GM18507 (cell line): ENCODE data around the gene CHID1.

ENCODE experiments used
- DNase-seq: peaks from one replicate; pipeline ENCODE4 v3.0.0; 2011; ENCODE audit warnings: low read depth; ENCODE audit not compliant: insufficient read length; ENCODE audit errors: extremely low spot score
- FAIRE-seq: peaks from 2 replicates; lab custom pipeline; 2011; peaks lifted over from hg19 to GRCh38; lab: Jason Lieb, UNC

Gene CHID1

GRCh38 chr11:830295-831117, 80.1 kb downstream of the CHID1 start:
- FAIRE-seq: peak; percentile 76
- DNase-seq: no peak

- FAIRE-seq: no peak
- DNase-seq: no peak
Measured at GRCh38 chr11:829847-830294, 80.7 kb downstream of the CHID1 start.

- no peak for DNase-seq
- peak; percentile 77 for FAIRE-seq
Measured at GRCh38 chr11:829176-829846, 81.3 kb downstream of the CHID1 start.

GRCh38 chr11:828506-829175, 82.0 kb downstream of the CHID1 start:
- no peak for FAIRE-seq
- no peak for DNase-seq

- DNase-seq: no peak
- FAIRE-seq: no peak
Measured at GRCh38 chr11:827897-828192, 82.8 kb downstream of the CHID1 start, which contains the start of gene CRACR2B. Gene CRACR2B, plus strand, starts transcription at chr11:827919. Its CDS starts 689 bp downstream, at chr11:828608.

GRCh38 chr11:827146-827896, 83.3 kb downstream of the CHID1 start:
- no peak for DNase-seq
- FAIRE-seq: peak; percentile 94

GRCh38 chr11:826836-827145, 83.8 kb downstream of the CHID1 start:
- DNase-seq (no peak), FAIRE-seq (no peak)

GRCh38 chr11:826227-826621, 84.4 kb downstream of the CHID1 start:
- FAIRE-seq (peak; percentile 72), DNase-seq (no peak)

GRCh38 chr11:825366-826226, 85.0 kb downstream of the CHID1 start:
- no peak for DNase-seq

GRCh38 chr11:824942-825341, 85.7 kb downstream of the CHID1 start:
- FAIRE-seq (no peak), DNase-seq (no peak)

More at GRCh38 chr11:825366-826226, 85.0 kb downstream of the CHID1 start:
- FAIRE-seq: no peak

- no peak for DNase-seq
- FAIRE-seq: no peak
Measured at GRCh38 chr11:824292-824880, 86.2 kb downstream of the CHID1 start.

GRCh38 chr11:823441-824291, 86.9 kb downstream of the CHID1 start:
- DNase-seq: no peak
- FAIRE-seq: no peak

GRCh38 chr11:821512-822371, 88.9 kb downstream of the CHID1 start:
- FAIRE-seq: no peak
- DNase-seq: no peak

GRCh38 chr11:820655-821511, 89.7 kb downstream of the CHID1 start:
- no peak for DNase-seq
- FAIRE-seq: no peak

- no peak for DNase-seq
- peak; percentile 82 for FAIRE-seq
Measured at GRCh38 chr11:819943-820649, 90.5 kb downstream of the CHID1 start.
